LoVo (cell line): ENCODE measurements around the gene RER1.

Experiments used
- DNase-seq: peaks from one replicate; pipeline ENCODE4 v3.0.0-alpha.2; 2016; ENCODE audit warnings: low spot score

Gene RER1

GRCh38 chr1:2391931-2392509 lies 379 bp downstream of the RER1 start:
- DNase-seq: no peak

- no peak for DNase-seq
These were observed 1.0 kb downstream of the RER1 start for GRCh38 chr1:2392686-2393085.

DNA sequence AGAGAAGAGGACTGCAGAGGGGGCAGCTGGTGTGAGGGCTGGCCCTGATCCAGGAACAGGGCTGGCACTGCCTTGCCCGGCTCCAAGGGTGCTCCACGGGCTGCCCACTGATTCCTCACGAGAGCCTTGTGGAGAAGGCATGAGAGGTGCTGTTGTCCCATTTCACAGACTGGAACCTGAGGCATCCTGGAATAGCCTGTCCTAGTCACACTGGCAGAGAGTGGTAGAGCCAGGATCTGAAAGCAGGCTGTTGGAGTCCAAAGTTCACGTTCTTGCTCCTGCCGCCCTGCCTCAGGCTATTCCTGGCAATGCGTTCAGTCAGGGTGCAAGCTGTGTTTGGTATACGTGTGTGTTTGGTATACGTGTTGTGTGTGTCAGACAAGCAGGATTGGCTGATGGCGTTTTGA lies 1.8 kb downstream of the RER1 start:
- DNase-seq: no peak

DNA sequence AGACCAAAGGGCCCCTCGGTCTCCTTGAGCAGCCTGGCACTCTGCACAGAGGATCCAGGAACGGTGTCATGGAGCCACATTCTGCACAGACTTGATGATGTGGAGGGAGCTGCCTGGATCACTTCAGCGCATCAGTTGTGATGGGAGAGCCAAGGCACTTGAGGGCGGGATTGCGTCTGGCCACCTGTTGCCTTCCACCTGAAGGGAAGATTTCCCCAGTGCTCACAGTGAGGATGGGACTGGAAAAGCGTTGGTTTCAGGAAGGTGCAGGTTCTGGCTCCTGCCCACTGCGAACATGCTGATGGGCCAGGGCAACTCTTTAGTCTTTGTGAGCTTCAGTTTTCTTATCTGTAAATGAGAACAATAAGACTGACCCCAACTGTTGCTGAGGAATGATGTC lies 2.6 kb downstream of the RER1 start:
- DNase-seq: no peak

- DNase-seq: no peak
These were observed 3.1 kb downstream of the RER1 start for GRCh38 chr1:2394761-2395160.

DNA sequence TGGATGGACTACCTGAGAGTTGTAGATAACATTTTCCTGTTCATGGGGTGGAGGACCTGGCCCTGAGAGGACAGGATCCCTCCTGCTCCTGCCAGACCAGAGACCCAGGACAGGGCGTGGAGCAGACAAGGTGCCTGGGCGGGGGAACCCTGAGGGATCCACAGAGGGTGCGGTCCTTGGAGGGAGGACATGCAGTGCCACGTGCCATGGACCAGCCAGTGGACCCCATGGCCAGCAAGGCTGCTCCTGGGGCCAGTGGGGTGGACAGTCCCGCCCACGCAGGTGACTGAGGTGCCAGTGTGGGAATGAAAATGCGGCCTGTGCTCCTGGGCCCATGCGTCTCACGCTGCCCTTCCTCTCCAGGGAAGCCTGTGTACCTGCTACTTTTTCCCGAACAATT lies 3.6 kb downstream of the RER1 start:
- no peak for DNase-seq

DNA sequence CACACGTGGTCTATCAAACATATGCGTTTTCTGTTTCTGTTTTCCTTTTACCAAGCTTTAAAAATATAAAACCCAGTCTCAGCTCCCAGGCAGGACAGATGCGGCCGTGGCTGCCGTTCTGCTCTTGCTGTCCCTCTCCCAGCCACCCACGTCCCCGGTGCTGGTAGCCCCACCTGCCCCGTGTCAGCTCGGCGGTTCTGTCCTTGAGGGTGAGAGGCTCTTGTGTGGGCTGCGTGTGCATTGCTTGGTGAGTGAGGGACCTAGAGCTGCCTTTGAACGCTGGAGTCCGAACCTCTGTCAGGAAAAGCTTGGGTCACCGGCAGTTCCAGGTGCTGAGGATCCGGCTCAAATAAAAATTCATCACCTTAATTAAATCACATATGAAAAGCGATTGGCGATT lies 4.4 kb downstream of the RER1 start:
- DNase-seq: no peak

DNA sequence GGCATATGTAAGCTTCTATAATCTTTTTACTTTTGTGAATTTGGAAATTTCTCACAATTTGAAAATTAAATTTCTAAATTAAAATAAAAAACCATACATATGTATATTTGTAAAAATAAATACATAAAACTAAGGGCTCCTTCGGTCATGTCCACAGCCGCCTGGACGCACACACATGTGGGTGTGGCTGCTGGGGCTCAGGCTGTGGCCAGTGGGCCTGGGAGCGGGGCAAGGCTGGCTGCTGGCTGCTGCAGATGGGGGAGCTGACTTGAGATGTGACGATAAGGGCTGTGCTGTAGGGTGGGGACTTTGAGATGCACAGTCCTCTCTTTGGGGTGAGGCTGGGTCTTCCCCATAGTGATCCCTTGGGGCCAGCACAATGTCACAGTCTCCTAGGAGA lies 4.8 kb downstream of the RER1 start:
- DNase-seq: no peak

DNA sequence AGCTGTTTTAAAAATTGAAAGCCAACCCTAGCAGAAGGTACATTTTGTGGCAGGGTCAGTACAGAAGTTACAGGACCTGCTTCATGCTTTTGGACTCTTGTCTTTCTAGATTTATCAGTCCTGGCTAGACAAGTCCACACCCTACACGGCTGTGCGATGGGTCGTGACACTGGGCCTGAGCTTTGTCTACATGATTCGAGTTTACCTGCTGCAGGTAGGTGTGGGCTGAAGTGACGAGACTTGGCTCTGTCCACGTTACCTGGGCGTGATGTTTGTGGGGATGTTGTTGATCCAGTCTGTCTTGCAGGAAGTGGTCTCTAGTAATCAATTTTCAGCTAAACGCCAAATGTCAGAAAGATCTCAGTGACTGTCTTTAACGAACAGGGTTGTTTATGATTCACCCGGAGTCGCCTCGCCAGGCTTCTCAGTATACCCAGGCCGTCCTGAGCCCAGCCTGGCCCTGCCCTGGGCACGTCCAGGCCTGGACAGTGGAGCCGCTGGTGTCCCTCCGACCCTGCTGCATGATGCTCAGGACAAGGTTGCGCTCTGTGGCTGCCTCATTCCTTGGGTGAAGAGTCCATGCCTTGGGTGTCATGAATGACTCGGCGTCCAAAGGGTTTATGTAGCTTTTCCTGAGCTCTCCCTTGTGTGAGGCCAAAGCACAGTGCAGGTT lies 5.5 kb downstream of the RER1 start:
- DNase-seq: no peak

GRCh38 chr1:2398871-2399270 lies 7.2 kb downstream of the RER1 start:
- no peak for DNase-seq

DNA sequence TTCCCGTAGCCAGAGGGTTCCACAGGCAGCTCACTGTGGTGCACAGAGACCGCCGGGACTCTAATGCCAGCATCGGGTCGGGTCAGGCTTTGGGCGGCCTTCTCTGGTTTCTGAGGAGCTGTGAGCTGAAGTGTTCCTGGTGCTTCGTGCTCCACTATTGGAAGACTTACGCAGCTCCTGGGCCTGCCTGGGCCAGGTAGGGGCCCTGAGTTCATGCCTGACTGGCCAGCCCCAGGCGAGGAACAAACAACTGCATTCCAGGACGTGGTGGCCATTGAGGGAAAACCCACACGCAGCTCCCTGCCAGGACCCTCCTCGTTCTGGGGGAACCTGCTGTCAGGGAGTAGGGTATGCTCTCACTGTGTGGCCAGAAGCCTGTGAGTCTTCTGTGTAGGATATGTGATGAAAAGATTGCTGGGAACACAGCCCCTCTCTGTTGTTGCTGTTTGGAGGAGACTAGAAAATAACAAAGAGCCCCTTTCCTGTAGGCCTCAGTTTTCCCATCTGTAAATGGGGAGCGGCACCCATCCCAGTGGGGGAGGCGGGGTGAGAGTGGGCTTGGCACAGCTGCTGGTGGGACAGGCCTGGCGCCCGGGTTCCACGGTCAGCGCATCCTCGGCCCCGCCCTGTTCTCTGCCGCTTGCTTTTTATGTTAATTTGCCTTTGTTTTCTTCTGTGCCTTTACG lies 8.4 kb downstream of the RER1 start:
- no peak for DNase-seq

DNA sequence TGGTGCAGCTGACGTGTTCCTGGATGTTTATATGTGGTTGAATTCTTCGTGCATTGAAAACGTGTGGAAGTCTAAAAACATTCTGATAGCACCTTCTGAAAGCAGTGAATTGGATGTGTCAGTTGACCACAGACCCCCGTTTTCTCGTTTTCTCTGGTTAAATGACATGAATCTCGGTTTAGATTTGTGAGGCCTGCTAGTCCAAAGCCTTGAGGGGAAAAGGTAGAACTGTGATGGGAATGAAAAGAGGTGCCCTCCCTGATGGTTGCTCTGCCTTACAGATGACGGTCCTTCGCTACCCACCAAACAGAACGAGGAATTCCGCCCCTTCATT lies 8.9 kb downstream of the RER1 start:
- no peak for DNase-seq

DNA sequence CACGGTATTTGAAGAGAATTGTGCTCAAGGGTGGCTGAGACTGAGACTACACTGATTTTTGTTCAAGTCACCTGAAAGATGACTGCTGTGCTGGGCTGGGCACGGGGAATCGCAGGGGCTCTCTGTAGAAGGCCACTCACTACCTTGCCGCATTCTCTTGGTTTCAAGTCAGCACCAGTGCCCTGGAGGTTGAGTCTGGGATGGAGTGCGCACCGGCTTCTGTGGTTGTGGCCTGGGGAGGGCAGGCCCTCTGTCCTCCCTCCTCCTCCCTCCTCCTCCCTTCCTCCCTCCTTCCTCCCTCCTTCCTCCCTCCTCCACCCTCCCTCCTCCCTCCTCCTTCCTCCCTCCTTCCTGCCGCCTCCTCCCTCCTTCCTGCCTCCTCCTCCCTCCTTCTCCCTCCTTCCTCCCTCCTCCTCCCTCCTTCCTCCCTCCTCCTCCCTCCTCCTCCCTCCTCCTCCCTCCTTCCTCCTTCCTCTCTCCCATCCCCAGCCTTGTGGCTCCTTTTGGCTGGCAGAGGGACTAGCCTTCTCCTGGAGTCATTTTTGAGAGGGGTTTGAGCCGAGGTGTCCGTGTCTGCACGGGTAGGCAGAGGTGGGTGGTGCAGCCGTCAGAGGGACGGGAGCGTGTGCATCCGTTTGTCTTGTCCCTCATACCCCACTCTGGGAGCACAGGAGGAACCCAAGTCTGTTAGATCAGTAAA lies 9.5 kb downstream of the RER1 start:
- no peak for DNase-seq

GRCh38 chr1:2402420-2402819 lies 10.8 kb downstream of the RER1 start:
- no peak for DNase-seq

DNA sequence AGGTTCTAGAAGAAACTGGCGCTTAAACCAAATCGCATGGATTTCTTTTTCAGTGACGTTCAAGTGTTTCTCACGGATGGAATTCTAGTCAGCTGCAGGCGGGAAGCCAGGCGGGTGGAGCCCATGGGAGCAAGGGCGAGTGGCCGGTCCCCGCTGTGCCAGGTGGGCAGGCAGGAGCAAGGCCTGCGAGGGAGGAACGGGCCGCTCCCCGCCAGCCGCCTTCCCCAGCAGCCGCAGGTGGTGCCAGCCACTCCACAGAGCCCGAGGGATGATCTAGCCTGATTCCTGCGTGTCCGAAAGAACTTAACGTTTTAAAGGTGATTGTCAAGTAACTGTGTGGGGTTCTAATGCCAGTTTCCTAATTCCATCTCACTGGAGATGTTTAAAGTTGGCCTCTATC lies 11.6 kb downstream of the RER1 start:
- DNase-seq: no peak

- no peak for DNase-seq
These were observed 12.7 kb downstream of the RER1 start for GRCh38 chr1:2404142-2404889.

DNA sequence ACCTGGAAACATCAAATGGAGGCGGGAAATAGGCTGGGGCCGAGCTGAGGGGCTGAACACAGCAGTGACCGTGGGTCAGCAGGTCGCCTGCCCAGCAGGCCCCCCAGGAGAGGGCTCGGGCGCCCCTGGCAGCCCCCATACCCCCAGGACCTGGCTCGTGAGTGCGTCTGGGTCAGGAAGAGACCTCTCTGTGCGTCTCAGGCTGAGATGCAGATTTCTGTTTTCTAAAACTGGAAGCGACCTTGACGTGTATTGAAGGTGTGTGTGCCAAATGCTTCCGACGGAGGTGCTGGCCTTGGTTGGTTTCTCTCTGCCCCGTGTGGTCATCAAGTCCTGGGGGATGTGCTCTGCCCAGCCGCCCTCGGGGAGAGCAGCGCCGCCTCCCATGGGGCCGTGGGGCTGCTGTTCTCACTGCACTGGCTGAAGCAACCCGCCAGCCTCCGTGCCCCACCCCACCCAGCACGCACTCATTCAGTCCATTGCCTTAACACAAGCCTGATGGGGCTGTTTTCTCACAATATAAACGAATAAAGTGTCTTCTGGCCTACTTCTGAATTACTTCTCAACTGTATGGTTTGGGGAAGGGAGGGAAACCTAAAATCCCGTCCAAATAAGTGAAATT lies 13.4 kb downstream of the RER1 start:
- DNase-seq: no peak

DNA sequence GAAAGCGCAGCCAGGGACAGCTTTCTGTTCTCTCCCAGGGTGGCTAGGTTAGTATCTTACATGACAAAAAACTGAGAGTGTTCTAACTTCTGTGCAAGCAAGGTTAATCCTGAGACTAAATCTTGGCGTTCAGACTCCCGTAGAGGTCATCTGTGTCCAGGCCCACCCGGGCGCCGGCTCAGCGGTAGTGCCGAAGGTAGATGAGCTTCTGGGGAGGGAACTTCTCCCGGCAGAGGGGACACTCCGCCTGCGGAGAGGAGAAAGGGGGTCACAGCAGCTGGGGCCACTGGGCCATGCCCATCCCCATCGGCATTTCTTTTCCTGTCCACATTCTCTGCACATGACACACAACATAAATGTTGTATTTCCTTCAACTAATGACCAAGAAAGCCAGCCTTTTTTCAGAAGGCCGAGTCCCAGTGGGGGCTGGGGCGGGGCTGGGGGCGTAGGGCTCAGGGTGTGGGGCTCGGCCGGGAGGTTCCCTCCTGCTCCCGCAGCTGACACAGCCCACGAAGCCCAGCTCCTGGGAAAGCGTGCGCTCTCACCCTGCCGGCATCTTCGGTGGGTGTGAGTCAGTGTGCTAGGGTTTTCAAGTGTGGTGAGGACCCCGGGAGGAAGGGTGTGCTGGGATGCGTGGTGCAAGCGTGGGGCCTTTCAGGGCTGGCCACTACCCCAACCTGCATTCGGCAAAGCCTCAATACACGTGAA lies 14.1 kb downstream of the RER1 start:
- no peak for DNase-seq

- no peak for DNase-seq
These were observed 14.9 kb downstream of the RER1 start for GRCh38 chr1:2406451-2407041.

GRCh38 chr1:2407166-2407990 lies 15.7 kb downstream of the RER1 start:
- no peak for DNase-seq
